Calu3 (cell line): ENCODE measurements around the gene SLC12A8. TPM values are rescaled to one million over a fixed set of nuclear protein-coding genes. Genes with fewer than 3 reads are reported as not detected.

ENCODE experiments used
- BruUV-seq: library from RNA; stranded (reverse); fragments of 400-500 nt; replicated peaks from 2 replicates; lab custom pipeline; 2021; lab: Mats Ljungman, UMichigan
- CTCF ChIA-PET: fragments of 300-600 bp; sonication (Branson Sonifier 250); formaldehyde crosslinking; loops from one replicate; lab custom pipeline; 2022; ENCODE audit warnings: antibody characterized with exemption; lab: Charles Lee
- DNase-seq: peaks from one replicate; pipeline ENCODE4 v3.0.0; 2022
- H3K27ac Mint-ChIP-seq: one replicate; pipeline ENCODE4 v1.8.0; 2022; ENCODE audit warnings: mixed read lengths; ENCODE audit not compliant: unreplicated experiment
- H3K27me3 Mint-ChIP-seq: one replicate; pipeline ENCODE4 v1.8.0; 2022; ENCODE audit warnings: mixed read lengths; ENCODE audit not compliant: unreplicated experiment
- H3K36me3 Mint-ChIP-seq: one replicate; pipeline ENCODE4 v1.8.0; 2022; ENCODE audit warnings: mild to moderate bottlenecking, moderate library complexity, mixed read lengths; ENCODE audit not compliant: insufficient read depth, unreplicated experiment
- H3K4me1 Mint-ChIP-seq: one replicate; pipeline ENCODE4 v1.8.0; 2022; ENCODE audit warnings: mild to moderate bottlenecking, low read depth, mixed read lengths; ENCODE audit not compliant: unreplicated experiment
- H3K4me3 Mint-ChIP-seq: one replicate; pipeline ENCODE4 v1.8.0; 2022; ENCODE audit warnings: mild to moderate bottlenecking, low read depth, moderate library complexity, mixed read lengths; ENCODE audit not compliant: unreplicated experiment
- H3K9me3 Mint-ChIP-seq: one replicate; pipeline ENCODE4 v1.8.0; 2022; ENCODE audit warnings: low read depth, mixed read lengths; ENCODE audit not compliant: unreplicated experiment
- intact Hi-C: fragments of 100-400 bp; cut with micrococcal nuclease; formaldehyde crosslinking; loops from one replicate; pipeline ENCODE4 v1.10.0; 2022; ENCODE audit not compliant: unreplicated experiment
- total RNA-seq: library from RNA; stranded (reverse); gene quantifications from 2 replicates; pipeline ENCODE4 v1.2.3, GENCODE V29; 2022
- TF ChIP-seq, protein P1 (sequence below): fragments of 200-600 bp; IDR thresholded peaks from one replicate; pipeline ENCODE4 v1.8.0; 2022; ENCODE audit warnings: antibody characterized with exemption; ENCODE audit not compliant: unreplicated experiment

Gene SLC12A8
- total RNA-seq, 1 experiment from 2014 or later, result 16.8 TPM

DNA sequence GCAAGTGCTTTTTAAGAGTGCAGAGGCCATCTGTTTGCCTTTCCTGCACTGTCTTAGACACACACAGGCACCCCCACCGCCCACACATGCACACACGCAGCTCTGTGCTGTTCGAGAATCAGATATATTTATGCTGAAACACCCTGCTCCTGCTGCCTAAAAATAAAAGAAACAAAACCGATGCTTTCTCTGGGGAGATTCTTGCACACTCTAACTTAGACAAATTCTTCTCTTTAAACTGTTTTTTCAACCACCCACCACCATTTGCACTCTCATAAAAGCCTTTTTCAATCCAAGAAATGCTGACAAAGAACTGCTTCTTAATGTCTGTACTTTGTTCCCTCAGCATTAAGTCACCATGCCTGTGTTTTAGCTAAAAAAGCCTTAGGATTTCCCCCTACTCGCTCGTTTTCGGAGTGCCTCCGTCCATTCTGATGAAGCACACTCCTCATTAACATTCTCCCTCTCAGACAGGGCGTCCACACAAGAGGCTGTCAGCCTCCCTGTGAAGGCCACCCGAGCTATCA is 26.2 kb downstream of the SLC12A8 start:
- no peak overlapping the region for H3K27ac Mint-ChIP-seq
- H3K9me3 Mint-ChIP-seq, result no peaks in the 10 kb centered on the region
- H3K4me3 Mint-ChIP-seq, result no peak overlapping the region
- no peak for DNase-seq
- H3K27me3 Mint-ChIP-seq, result no peaks in the 10 kb centered on the region
- TF ChIP-seq, protein P1, sequence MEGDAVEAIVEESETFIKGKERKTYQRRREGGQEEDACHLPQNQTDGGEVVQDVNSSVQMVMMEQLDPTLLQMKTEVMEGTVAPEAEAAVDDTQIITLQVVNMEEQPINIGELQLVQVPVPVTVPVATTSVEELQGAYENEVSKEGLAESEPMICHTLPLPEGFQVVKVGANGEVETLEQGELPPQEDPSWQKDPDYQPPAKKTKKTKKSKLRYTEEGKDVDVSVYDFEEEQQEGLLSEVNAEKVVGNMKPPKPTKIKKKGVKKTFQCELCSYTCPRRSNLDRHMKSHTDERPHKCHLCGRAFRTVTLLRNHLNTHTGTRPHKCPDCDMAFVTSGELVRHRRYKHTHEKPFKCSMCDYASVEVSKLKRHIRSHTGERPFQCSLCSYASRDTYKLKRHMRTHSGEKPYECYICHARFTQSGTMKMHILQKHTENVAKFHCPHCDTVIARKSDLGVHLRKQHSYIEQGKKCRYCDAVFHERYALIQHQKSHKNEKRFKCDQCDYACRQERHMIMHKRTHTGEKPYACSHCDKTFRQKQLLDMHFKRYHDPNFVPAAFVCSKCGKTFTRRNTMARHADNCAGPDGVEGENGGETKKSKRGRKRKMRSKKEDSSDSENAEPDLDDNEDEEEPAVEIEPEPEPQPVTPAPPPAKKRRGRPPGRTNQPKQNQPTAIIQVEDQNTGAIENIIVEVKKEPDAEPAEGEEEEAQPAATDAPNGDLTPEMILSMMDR, result no peak
- CTCF ChIA-PET, result no interaction called here
- H3K36me3 Mint-ChIP-seq, result no peaks in the 10 kb centered on the region
- intact Hi-C loops, result no loop called here
- BruUV-seq, result no TSS peak
- no peaks in the 10 kb centered on the region for H3K4me1 Mint-ChIP-seq

- CTCF ChIA-PET, result no interaction called here
- no peaks in the 10 kb centered on the region for H3K4me1 Mint-ChIP-seq
- DNase-seq, result no peak
- TF ChIP-seq, protein P1, result no peak
- no peaks in the 10 kb centered on the region for H3K27me3 Mint-ChIP-seq
- no peaks in the 10 kb centered on the region for H3K36me3 Mint-ChIP-seq
- no TSS peak for BruUV-seq
- no peak overlapping the region for H3K4me3 Mint-ChIP-seq
- intact Hi-C loops, result no loop called here
- H3K9me3 Mint-ChIP-seq, result no peaks in the 10 kb centered on the region
- no peak overlapping the region for H3K27ac Mint-ChIP-seq
Measured at GRCh38 chr3:125185805-125186204, 26.7 kb downstream of the SLC12A8 start.

DNA sequence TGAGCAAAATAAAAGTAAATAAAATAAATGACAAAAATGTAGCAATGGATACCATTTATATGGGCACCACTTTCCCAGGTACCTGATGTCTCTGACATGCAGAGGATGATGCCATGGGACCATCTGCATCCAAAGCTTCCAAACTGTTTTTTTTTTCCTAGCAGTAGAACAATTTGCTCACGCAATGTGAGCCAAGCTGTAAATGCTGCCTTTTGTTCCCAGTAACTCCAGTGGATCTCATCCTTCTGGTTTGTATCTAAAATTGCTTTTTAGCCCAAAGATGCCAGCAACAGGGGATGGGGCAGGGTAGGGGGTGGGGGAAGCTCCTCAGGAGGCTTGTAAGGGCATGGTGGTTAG is 32.7 kb downstream of the SLC12A8 start:
- intact Hi-C loops, result no loop called here
- CTCF ChIA-PET, result no interaction called here
- Mint-ChIP-seq H3K36me3 (peaks cover 6% of the 10 kb centered on the region), H3K4me3 (no peak overlapping the region), H3K4me1 (no peaks in the 10 kb centered on the region), H3K27ac (no peak overlapping the region), H3K9me3 (no peaks in the 10 kb centered on the region), H3K27me3 (no peaks in the 10 kb centered on the region)
- no peak for DNase-seq
- no TSS peak for BruUV-seq
- TF ChIP-seq, protein P1, result no peak

GRCh38 chr3:125179143-125179883 is 33.2 kb downstream of the SLC12A8 start:
- DNase-seq, result no peak
- H3K4me1 Mint-ChIP-seq, result no peaks in the 10 kb centered on the region
- H3K36me3 Mint-ChIP-seq, result peaks cover 6% of the 10 kb centered on the region
- intact Hi-C loops, result no loop called here
- no peak overlapping the region for H3K4me3 Mint-ChIP-seq
- TF ChIP-seq, protein P1, result no peak
- H3K27ac Mint-ChIP-seq, result no peak overlapping the region
- H3K27me3 Mint-ChIP-seq, result no peaks in the 10 kb centered on the region
- BruUV-seq, result no TSS peak
- no peaks in the 10 kb centered on the region for H3K9me3 Mint-ChIP-seq
- CTCF ChIA-PET, result no interaction called here
